SK-N-MC (cell line): ENCODE data around the gene RHOJ.

Experiments
- EZH2 ChIP-seq: fragments of 200-600 bp; sonication (generic); IDR thresholded peaks from one replicate; pipeline ENCODE4 v1.6.1; 2017; ENCODE audit warnings: antibody characterized with exemption
- FOXP2 ChIP-seq: optimal IDR thresholded peaks from 2 replicates; pipeline ENCODE3; 2011; ENCODE audit warnings: mild to moderate bottlenecking, moderate library complexity; ENCODE audit not compliant: insufficient read depth; ENCODE audit errors: extremely low read length, control extremely low read depth
- POLR2AphosphoS5 ChIP-seq: IDR thresholded peaks from 2 replicates; pipeline ENCODE4 v1.6.1; 2012; ENCODE audit warnings: mild to moderate bottlenecking, low read depth, low read length, borderline replicate concordance

- TF ChIP-seq POLR2AphosphoS5 = no peak
- TF ChIP-seq EZH2 = no peak
- no peak for TF ChIP-seq FOXP2
Observed at GRCh38 chr14:63167044-63167443, 37.2 kb upstream of the RHOJ start.
